Gastrocnemius medialis (tissue), 4 donors: ENCODE measurements around the gene TRIM25. TPM values are rescaled to one million over a fixed set of nuclear protein-coding genes. Genes with fewer than 3 reads are reported as not detected.

Experiments used
- ATAC-seq, 2 donors: fragments of 150-250 bp; one replicate each; pipeline ENCODE4 v1.9.1; 2016
- DNase-seq, 2 donors: peaks; one replicate each; pipeline ENCODE4 v3.0.0-alpha.2; 2019
- H3K27ac ChIP-seq, 4 donors: fragments of 200-600 bp; sonication (generic); 1 replicate in 1 of 4; 2 replicates in 3 of 4; pipeline ENCODE4 v1.5.1; 2016 to 2018; ENCODE audit warnings: mild to moderate bottlenecking in 2 of 4, moderate library complexity in 1 of 4
- H3K27me3 ChIP-seq, 3 donors: fragments of 200-600 bp; sonication (generic) in 2 of 3; 1 replicate in 1 of 3; 2 replicates in 2 of 3; pipeline versions ENCODE4 v1.5.1 to v1.6.0; 2016 to 2019; ENCODE audit warnings: mild to moderate bottlenecking in 1 of 3, moderate library complexity in 1 of 3
- H3K36me3 ChIP-seq, 2 donors: fragments of 200-600 bp; sonication (generic) in 1 of 2; one replicate each; pipeline ENCODE4 v1.5.1; 2017 to 2018
- H3K4me1 ChIP-seq, 2 donors: fragments of 200-600 bp; sonication (generic) in 1 of 2; one replicate each; pipeline ENCODE4 v1.5.1; 2016 to 2017; ENCODE audit warnings: mild to moderate bottlenecking in 2 of 2
- H3K4me3 ChIP-seq, 4 donors: fragments of 200-600 bp; sonication (generic) in 3 of 4; 1 replicate in 1 of 4; 2 replicates in 3 of 4; pipeline ENCODE4 v1.5.1; 2016 to 2019; ENCODE audit warnings: mild to moderate bottlenecking in 2 of 4
- H3K9me3 ChIP-seq, 3 donors: fragments of 200-600 bp; sonication (generic) in 2 of 3; 1 replicate in 1 of 3; 2 replicates in 2 of 3; pipeline ENCODE4 v1.5.1; 2016 to 2019
- CTCF ChIP-seq, 5 experiments: fragments of 450-650 bp in 3 of 5; fragments of 200-600 bp in 2 of 5; sonication (generic) in 2 of 5; IDR thresholded peaks in 4 of 5; conservative IDR thresholded peaks in 1 of 5; 1 replicate in 4 of 5; 2 replicates in 1 of 5; pipeline ENCODE4 v1.5.1; 2016 to 2019; ENCODE audit warnings: antibody characterized with exemption in 5 of 5, mild to moderate bottlenecking in 3 of 5, moderate library complexity in 3 of 5
- POLR2A ChIP-seq, 2 donors: fragments of 450-650 bp; IDR thresholded peaks; one replicate each; pipeline ENCODE4 v1.6.1; 2017; ENCODE audit warnings: antibody characterized with exemption in 2 of 2, mild to moderate bottlenecking in 2 of 2, moderate library complexity in 2 of 2
- in situ Hi-C, 4 donors: fragments of 200-750 bp; cut with MboI; loops; one replicate each; pipeline versions ENCODE4 v1.15.0 to v1.8.0; 2017; ENCODE audit warnings: low sequenced_read_pairs in 4 of 4
- intact Hi-C: fragments of 100-400 bp; cut with DNase I; formaldehyde crosslinking; loops from one replicate; pipeline ENCODE4 v1.15.1; 2023; ENCODE audit warnings: low total_unique reads
- total RNA-seq, 4 donors: library from RNA; depleted of rRNA; stranded (reverse); fragments of >200 nt; gene quantifications; one replicate each; pipeline versions ENCODE4 v1.1.0 to v1.2.3, GENCODE V29; 2016

The TRIM25 gene
- 10 to 100 TPM in 3 of 4 donors, 1 to 10 TPM in 1; 8.5 to 18.2 (median 15.1) TPM for total RNA-seq

GRCh38 chr17:56913867-56914580 is at the start of gene TRIM25:
TRIM25 (minus strand) TSS chr17:56914049; CDS start chr17:56913988, 61 bp downstream.
- H3K27ac ChIP-seq: peak within 1 kb of the TSS; percentile 85 to 95 (median 87)
- DNase-seq (peak; percentile 92 to 93), ATAC-seq (peak; percentile 78 to 84)
- H3K9me3 ChIP-seq: no peaks in the 10 kb centered on the region
- H3K36me3 ChIP-seq: no peaks in the 10 kb centered on the region
- intact Hi-C loops: loop anchor here (1.0 to 5.0 kb wide), 4 partner anchors 26 to 322 kb away; partner anchors contain the start of genes COIL, NOG and SCPEP1
- in situ Hi-C loops: no loop called here
- peaks cover 54% of the 10 kb centered on the region in 2 donors for H3K4me1 ChIP-seq
- TF ChIP-seq CTCF (IDR thresholded peaks at IDR 0.05 in 4 of 5, conservative IDR thresholded peaks at IDR 0.05 in 1 of 5) (no peak), POLR2A (IDR thresholded peaks at IDR 0.05) (peak; percentile 98 to 99)
- H3K4me3 ChIP-seq: peak within 1 kb of the TSS; percentile 68 to 87 (median 74)
- no peaks in the 10 kb centered on the region for H3K27me3 ChIP-seq

- intact Hi-C loops: loop anchor here (1.0 to 10.0 kb wide), 3 partner anchors 17 to 1124 kb away; partner anchors contain the start of genes DYNLL2, SCPEP1 and TRIM25
- TF ChIP-seq POLR2A (IDR thresholded peaks at IDR 0.05) (peak in 1 of 2 donors; percentile 41), CTCF (IDR thresholded peaks at IDR 0.05 in 4 of 5, conservative IDR thresholded peaks at IDR 0.05 in 1 of 5) (peak; percentile 98 to 100 (median 99))
- peak; percentile 97 to 99 for ATAC-seq
- Histone ChIP-seq H3K36me3 (no peaks in the 10 kb centered on the region), H3K4me3 (peak within 1 kb of the TSS; percentile 74 to 86 (median 80)), H3K27me3 (no peaks in the 10 kb centered on the region), H3K9me3 (no peaks in the 10 kb centered on the region), H3K27ac (peak within 1 kb of the TSS; percentile 90 to 95 (median 91)), H3K4me1 (peaks cover 15 to 25% of the 10 kb centered on the region in 2 donors)
- peak; percentile 81 to 87 for DNase-seq
- in situ Hi-C loops: loop anchor here in 1 of 4 donors (25.0 kb wide), 1 partner anchor 374 kb away; the partner anchor contains the start of gene NOG
These were observed 47.0 kb upstream of the TRIM25 start, which contains the start of gene COIL for GRCh38 chr17:56960596-56961538. COIL (minus strand) TSS chr17:56961050; CDS start chr17:56961019, 31 bp downstream.

GRCh38 chr17:56956992-56957391 is 43.1 kb upstream of the TRIM25 start:
- no peak overlapping the region for H3K27ac ChIP-seq
- ATAC-seq (no peak), DNase-seq (no peak)
- H3K4me3 ChIP-seq: no peak overlapping the region
- no peak for TF ChIP-seq POLR2A (IDR thresholded peaks at IDR 0.05)
- TF ChIP-seq CTCF (IDR thresholded peaks at IDR 0.05 in 4 of 5, conservative IDR thresholded peaks at IDR 0.05 in 1 of 5): no peak
- in situ Hi-C loops: loop anchor here in 1 of 4 donors (25.0 kb wide), 1 partner anchor 370 kb away; the partner anchor contains the start of gene NOG
- no peaks in the 10 kb centered on the region for H3K27me3 ChIP-seq
- H3K4me1 ChIP-seq: peaks cover 15 to 25% of the 10 kb centered on the region in 2 donors
- intact Hi-C loops: loop anchor here (5.0 kb wide), 1 partner anchor 125 kb away; the partner anchor contains the start of genes C17orf67 and DGKE
- H3K36me3 ChIP-seq: no peaks in the 10 kb centered on the region
- no peaks in the 10 kb centered on the region for H3K9me3 ChIP-seq

GRCh38 chr17:56949595-56949994 is 35.7 kb upstream of the TRIM25 start:
- no peak for DNase-seq
- peaks cover 0 to 48% of the 10 kb centered on the region in 2 donors for H3K36me3 ChIP-seq
- no peaks in the 10 kb centered on the region for H3K4me1 ChIP-seq
- no peak overlapping the region for H3K27ac ChIP-seq
- no peak for TF ChIP-seq CTCF (IDR thresholded peaks at IDR 0.05 in 4 of 5, conservative IDR thresholded peaks at IDR 0.05 in 1 of 5)
- no peak for TF ChIP-seq POLR2A (IDR thresholded peaks at IDR 0.05)
- intact Hi-C loops (no loop called here), in situ Hi-C loops (no loop called here)
- no peak overlapping the region for H3K4me3 ChIP-seq
- ATAC-seq: no peak
- no peaks in the 10 kb centered on the region for H3K9me3 ChIP-seq
- H3K27me3 ChIP-seq: no peaks in the 10 kb centered on the region
